DMS53 treated with DMSO at 0.1 percent for 48 hours (cell line): ENCODE measurements around the gene GPR37.

Experiments used
- DNase-seq: peaks from one replicate; lab custom pipeline; 2025; ENCODE audit not compliant: unreplicated experiment; lab: John Stamatoyannopoulos, UW

Gene GPR37

GRCh38 chr7:124781418-124781817, 15.8 kb upstream of the GPR37 start:
- DNase-seq: peak; percentile 32

DNA sequence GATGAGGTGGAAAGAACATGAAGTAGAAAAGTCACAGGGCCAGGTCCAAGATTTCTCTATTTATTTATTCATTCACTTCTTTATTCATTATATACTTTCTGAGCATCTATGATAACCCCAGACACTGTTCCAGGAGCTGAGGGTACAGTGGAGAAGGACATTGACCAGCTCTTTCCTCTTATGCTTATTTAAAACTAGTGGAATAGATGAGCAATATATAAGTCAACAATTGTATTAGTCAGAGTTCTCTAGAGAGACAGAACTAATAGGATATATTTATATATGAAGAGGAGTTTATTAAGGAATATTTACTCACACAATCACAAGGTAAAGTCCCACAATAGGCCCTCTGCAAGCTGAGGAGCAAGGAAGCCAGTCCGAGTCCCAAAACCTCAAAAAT, 15.0 kb upstream of the GPR37 start:
- peak; percentile 55 for DNase-seq

GRCh38 chr7:124780056-124780455, 14.5 kb upstream of the GPR37 start:
- DNase-seq: no peak

- no peak for DNase-seq
Observed at GRCh38 chr7:124779620-124780019, 14.0 kb upstream of the GPR37 start.

GRCh38 chr7:124779194-124779593, 13.6 kb upstream of the GPR37 start:
- DNase-seq: peak; percentile 97

DNA sequence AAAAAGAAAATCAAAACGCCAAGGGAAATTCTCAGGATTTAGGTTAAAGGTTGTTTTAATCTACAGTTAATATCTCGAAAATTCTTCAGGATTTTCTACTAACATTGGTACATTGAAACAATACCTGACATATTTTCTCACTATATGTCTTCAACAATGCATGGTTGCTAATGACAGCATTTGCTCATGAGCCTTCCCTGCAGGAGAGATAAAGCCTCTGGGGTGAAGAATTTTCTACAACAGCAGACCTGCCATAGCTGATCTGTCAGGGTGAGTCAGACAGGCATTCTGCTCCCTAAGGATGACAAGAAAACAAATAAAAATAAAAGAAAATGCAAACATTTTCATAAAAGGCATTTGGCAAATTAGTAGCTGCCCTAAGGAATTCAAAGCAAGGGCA, 11.7 kb upstream of the GPR37 start:
- DNase-seq: peak; percentile 19

- peak; percentile 80 for DNase-seq
Observed at GRCh38 chr7:124776153-124776552, 10.6 kb upstream of the GPR37 start.

- peak; percentile 21 for DNase-seq
Observed at GRCh38 chr7:124775422-124775821, 9.8 kb upstream of the GPR37 start.

DNA sequence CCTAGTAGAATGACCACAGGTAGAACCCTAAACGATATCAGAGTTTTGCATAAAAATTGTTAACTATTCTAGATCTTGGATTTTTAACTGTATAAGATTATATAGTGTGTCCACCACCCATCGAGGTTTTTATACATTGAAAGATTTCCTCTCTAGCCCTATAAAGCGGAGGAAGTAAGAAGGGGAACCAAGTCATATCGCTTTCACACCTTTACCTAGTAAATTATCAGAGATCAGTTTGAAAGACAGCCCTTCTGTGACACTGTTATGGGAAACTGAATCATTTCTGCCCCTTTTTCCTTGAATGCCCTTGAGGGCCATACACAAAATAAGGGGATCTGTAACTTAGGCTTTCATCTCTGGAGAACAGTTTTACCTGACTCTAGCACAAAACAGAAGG, 8.3 kb upstream of the GPR37 start:
- no peak for DNase-seq

GRCh38 chr7:124773339-124773738, 7.7 kb upstream of the GPR37 start:
- no peak for DNase-seq

- no peak for DNase-seq
Observed at GRCh38 chr7:124769136-124769535, 3.5 kb upstream of the GPR37 start.

GRCh38 chr7:124768525-124768924, 2.9 kb upstream of the GPR37 start:
- DNase-seq: no peak

- DNase-seq: peak; percentile 32
Observed at GRCh38 chr7:124764847-124765400, 668 bp downstream of the GPR37 start.

GRCh38 chr7:124764051-124764846, 1.3 kb downstream of the GPR37 start:
- peak; percentile 39 for DNase-seq

GRCh38 chr7:124762611-124763143, 2.9 kb downstream of the GPR37 start:
- peak; percentile 57 for DNase-seq

DNA sequence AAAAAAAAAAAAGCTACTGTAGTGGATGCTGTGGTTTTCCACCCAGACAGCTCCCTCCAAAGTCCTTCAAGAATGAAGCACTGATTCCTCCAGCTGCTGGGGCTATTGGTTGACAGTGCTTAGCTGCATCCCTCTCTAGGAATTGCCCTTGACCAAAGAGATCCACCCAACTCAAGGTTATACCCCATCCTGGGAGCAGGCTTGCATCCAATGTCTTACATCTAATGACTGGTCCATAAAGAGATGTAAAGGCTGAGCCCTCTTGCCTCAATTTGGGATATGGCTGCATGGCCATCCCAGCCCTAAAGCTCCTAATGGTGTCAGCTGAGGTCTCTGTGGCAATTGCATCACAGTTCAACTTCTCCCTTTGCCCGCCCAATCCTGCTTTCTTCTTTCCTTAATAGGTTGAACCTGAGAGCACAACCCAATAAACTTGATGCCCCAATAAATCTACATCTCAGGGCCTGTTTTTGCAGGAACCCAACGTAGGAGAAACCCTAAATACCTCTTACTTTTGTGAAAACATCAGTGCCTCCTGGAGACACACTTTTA, 4.4 kb downstream of the GPR37 start:
- no peak for DNase-seq

- DNase-seq: no peak
Observed at GRCh38 chr7:124758327-124758726, 7.3 kb downstream of the GPR37 start.

- no peak for DNase-seq
Observed at GRCh38 chr7:124754576-124755268, 10.9 kb downstream of the GPR37 start.

DNA sequence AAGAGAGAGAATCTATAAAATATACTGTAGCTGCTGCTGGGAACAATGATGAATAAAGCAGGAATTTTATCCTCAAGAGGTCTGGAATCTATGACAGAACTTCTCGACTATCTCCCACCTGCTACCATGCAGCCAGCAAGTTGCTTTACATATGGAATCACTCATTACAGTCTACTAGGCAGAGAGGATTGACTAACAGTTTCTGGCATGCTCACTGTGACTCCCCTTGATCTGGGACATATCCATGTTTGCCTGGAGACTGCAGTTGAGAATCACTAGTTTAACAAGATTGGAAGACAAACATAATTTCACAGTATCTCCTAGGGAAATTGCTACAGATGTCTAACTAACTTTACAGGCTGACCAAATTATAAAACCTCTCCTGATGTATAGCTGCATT, 13.3 kb downstream of the GPR37 start:
- no peak for DNase-seq

- no peak for DNase-seq
Observed at GRCh38 chr7:124751027-124751426, 14.6 kb downstream of the GPR37 start.

DNA sequence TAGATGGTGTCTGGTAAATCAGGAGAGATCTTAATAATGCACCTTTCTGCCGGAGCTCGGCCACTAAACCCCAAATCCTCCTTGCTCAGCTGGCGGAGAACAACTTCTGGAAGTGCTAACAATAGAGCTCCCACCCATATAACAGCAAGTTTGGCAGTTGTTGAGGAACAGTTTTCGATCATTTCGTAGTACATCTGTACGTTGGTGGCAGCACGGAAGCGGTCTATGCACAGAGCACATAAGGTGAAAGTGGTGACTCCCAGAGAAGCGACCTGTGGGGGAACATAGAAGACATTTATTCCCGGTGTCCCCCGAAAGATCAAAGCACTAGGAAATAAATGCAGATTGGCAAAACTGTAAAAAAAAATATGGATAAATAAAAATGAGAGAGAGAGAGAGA, 18.5 kb downstream of the GPR37 start:
- DNase-seq: no peak

DNA sequence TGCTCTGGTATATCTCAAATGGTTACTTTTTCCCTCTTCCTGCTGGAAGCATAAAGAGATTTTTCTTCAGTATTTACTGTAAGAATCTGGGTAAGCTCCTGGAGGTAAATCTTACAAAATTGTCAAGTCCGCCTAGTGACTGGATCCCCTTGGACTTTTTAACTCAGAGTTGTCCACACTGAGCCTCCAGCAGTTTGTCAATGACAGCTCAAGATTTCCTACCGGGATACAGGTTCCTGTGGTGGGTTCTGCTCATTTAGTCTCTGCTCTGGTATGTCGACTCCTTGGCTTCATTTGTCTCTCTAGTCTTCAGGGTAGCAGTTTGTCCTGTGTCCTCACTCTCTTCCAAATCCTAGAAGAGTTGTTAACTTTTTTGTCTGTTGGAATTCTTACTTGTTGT, 27.0 kb downstream of the GPR37 start:
- DNase-seq: no peak
